Stimulated activated naive CD4-positive, alpha-beta T cell (primary cell): ENCODE results near the gene SLFN12L.
"Not testable (repeated sequence)": the region's sequence is repeated elsewhere in the genome, so short reads cannot be mapped to it uniquely, and the experiment has no call there.

Experiments
- DNase-seq, 6 experiments: peaks; one replicate each; lab custom pipeline; 2025; lab: John Stamatoyannopoulos, UW

The SLFN12L gene

GRCh38 chr17:35537601-35538141 lies at the start of gene SLFN12L:
SLFN12L (minus strand) TSS chr17:35537678; CDS start chr17:35522364, 15,314 bp downstream.
- DNase-seq: peak in 3 of 6 experiments; percentile 39 to 51 (median 46)

- DNase-seq: no peak
These were observed 49.1 kb upstream of the SLFN12L start for GRCh38 chr17:35586569-35587073.

- no peak for DNase-seq
These were observed 46.6 kb upstream of the SLFN12L start for GRCh38 chr17:35584061-35584460.

GRCh38 chr17:35578929-35579432 lies 41.5 kb upstream of the SLFN12L start:
- DNase-seq: peak in 2 of 6 experiments; percentile 21 to 50

- peak; percentile 77 to 91 (median 88) for DNase-seq
These were observed 40.9 kb upstream of the SLFN12L start, which contains the start of gene PEX12 for GRCh38 chr17:35578197-35578928. PEX12 (minus strand) TSS chr17:35578571; CDS start chr17:35578021, 550 bp downstream.

- DNase-seq: peak in 1 of 6 experiments; percentile 22
These were observed 40.3 kb upstream of the SLFN12L start for GRCh38 chr17:35577830-35578196.

- DNase-seq: no peak
These were observed 38.3 kb upstream of the SLFN12L start for GRCh38 chr17:35575759-35576158.

GRCh38 chr17:35569405-35569804 lies 31.9 kb upstream of the SLFN12L start:
- no peak for DNase-seq

- peak in 5 of 6 experiments; percentile 10 to 45 (median 28) for DNase-seq
These were observed 31.1 kb upstream of the SLFN12L start for GRCh38 chr17:35568561-35568960.

- no peak for DNase-seq
These were observed 29.5 kb upstream of the SLFN12L start for GRCh38 chr17:35566968-35567367.

GRCh38 chr17:35563181-35563580 lies 25.7 kb upstream of the SLFN12L start:
- DNase-seq: not testable (repeated sequence)

GRCh38 chr17:35560703-35561102 lies 23.2 kb upstream of the SLFN12L start, which contains the start of gene SLFN14:
SLFN14 (minus strand) TSS chr17:35560819; CDS start chr17:35558062, 2,757 bp downstream.
- no peak for DNase-seq

- no peak for DNase-seq
These were observed 22.2 kb upstream of the SLFN12L start for GRCh38 chr17:35559495-35560210.

- DNase-seq: no peak
These were observed 19.9 kb upstream of the SLFN12L start for GRCh38 chr17:35557353-35557752.

GRCh38 chr17:35555691-35556090 lies 18.2 kb upstream of the SLFN12L start:
- no peak for DNase-seq

- DNase-seq: no peak
These were observed 17.2 kb upstream of the SLFN12L start for GRCh38 chr17:35554668-35555067.

- DNase-seq: no peak
These were observed 15.8 kb upstream of the SLFN12L start for GRCh38 chr17:35553310-35553709.

GRCh38 chr17:35548978-35549377 lies 11.5 kb upstream of the SLFN12L start:
- DNase-seq: no peak

- DNase-seq: no peak
These were observed 10.8 kb upstream of the SLFN12L start for GRCh38 chr17:35548208-35548810.

- DNase-seq: no peak
These were observed 9.0 kb upstream of the SLFN12L start for GRCh38 chr17:35546487-35546886.

- DNase-seq: no peak
These were observed 7.7 kb upstream of the SLFN12L start for GRCh38 chr17:35545150-35545549.

GRCh38 chr17:35543856-35544255 lies 6.4 kb upstream of the SLFN12L start:
- DNase-seq: no peak
